Trophoblast cell (in vitro differentiated cells and primary cell): ENCODE data around the gene NINL.

Source experiments
- DNase-seq, 2 donors: peaks; one replicate each; pipeline ENCODE4 v3.0.0-alpha.2; 2016
- H2AFZ ChIP-seq: 2 replicates; pipeline ENCODE4 v1.6.1; 2013; ENCODE audit warnings: low read length, moderate library complexity, mild to moderate bottlenecking; ENCODE audit not compliant: insufficient read depth, poor library complexity
- H2AK5ac ChIP-seq: 2 replicates; pipeline ENCODE4 v1.6.1; 2013; ENCODE audit warnings: mild to moderate bottlenecking, low read length
- H2BK120ac ChIP-seq: 2 replicates; pipeline ENCODE4 v1.6.1; 2013; ENCODE audit warnings: low read length, mild to moderate bottlenecking, moderate library complexity; ENCODE audit not compliant: insufficient read depth, poor library complexity
- H2BK12ac ChIP-seq: 2 replicates; pipeline ENCODE4 v1.6.1; 2013; ENCODE audit warnings: mild to moderate bottlenecking, low read length, moderate library complexity
- H2BK5ac ChIP-seq: 2 replicates; pipeline ENCODE4 v1.6.1; 2013; ENCODE audit warnings: low read length, low read depth, moderate library complexity, mild to moderate bottlenecking; ENCODE audit not compliant: poor library complexity
- H3K14ac ChIP-seq: 2 replicates; pipeline ENCODE4 v1.6.1; 2013; ENCODE audit warnings: mild to moderate bottlenecking, low read length
- H3K18ac ChIP-seq: 2 replicates; pipeline ENCODE4 v1.6.1; 2013; ENCODE audit warnings: mild to moderate bottlenecking, low read length
- H3K23ac ChIP-seq: 2 replicates; pipeline ENCODE4 v1.6.1; 2013; ENCODE audit warnings: low read length
- H3K27ac ChIP-seq: 2 replicates; pipeline ENCODE4 v1.5.1; 2013; ENCODE audit warnings: low read depth, mild to moderate bottlenecking, inconsistent platforms, low read length, moderate library complexity
- H3K27me3 ChIP-seq: 2 replicates; pipeline ENCODE4 v1.6.1; 2013; ENCODE audit warnings: inconsistent platforms, mild to moderate bottlenecking, low read length, moderate library complexity; ENCODE audit not compliant: insufficient read depth
- H3K36me3 ChIP-seq, 2 experiments: 1 replicate in 1 of 2; 2 replicates in 1 of 2; pipeline ENCODE4 v1.6.1; 2013; ENCODE audit warnings: low read length in 2 of 2, mild to moderate bottlenecking in 2 of 2, moderate library complexity in 1 of 2; ENCODE audit not compliant: insufficient read depth in 2 of 2, control insufficient read depth in 1 of 2
- H3K4ac ChIP-seq: 2 replicates; pipeline ENCODE4 v1.6.1; 2013; ENCODE audit warnings: low read depth, mild to moderate bottlenecking, low read length, moderate library complexity
- H3K4me1 ChIP-seq, 2 experiments: 1 replicate in 1 of 2; 2 replicates in 1 of 2; pipeline ENCODE4 v1.6.1; 2013; ENCODE audit warnings: low read length in 2 of 2, mild to moderate bottlenecking in 2 of 2, moderate library complexity in 1 of 2; ENCODE audit not compliant: insufficient read depth in 2 of 2, control insufficient read depth in 1 of 2
- H3K4me2 ChIP-seq: 2 replicates; pipeline ENCODE4 v1.6.1; 2013; ENCODE audit warnings: inconsistent platforms, mild to moderate bottlenecking, low read length, moderate library complexity
- H3K4me3 ChIP-seq: 2 replicates; pipeline ENCODE4 v1.5.1; 2013; ENCODE audit warnings: mild to moderate bottlenecking, low read depth, low read length, inconsistent platforms
- H3K79me1 ChIP-seq: one replicate; pipeline ENCODE4 v1.6.1; 2013; ENCODE audit warnings: low read length
- H3K79me2 ChIP-seq: 2 replicates; pipeline ENCODE4 v1.6.1; 2013; ENCODE audit warnings: low read length, mild to moderate bottlenecking; ENCODE audit not compliant: control insufficient read depth, insufficient read depth, poor library complexity
- H3K9ac ChIP-seq: 2 replicates; pipeline ENCODE4 v1.6.1; 2013; ENCODE audit warnings: mild to moderate bottlenecking, low read length
- H3K9me3 ChIP-seq: 2 replicates; pipeline ENCODE4 v1.6.1; 2013; ENCODE audit warnings: low read depth, mild to moderate bottlenecking, control low read depth, inconsistent platforms, low read length; ENCODE audit not compliant: insufficient read depth
- H4K12ac ChIP-seq: 2 replicates; pipeline ENCODE4 v1.6.1; 2013; ENCODE audit warnings: low read depth, mild to moderate bottlenecking, low read length, moderate library complexity
- H4K8ac ChIP-seq: 2 replicates; pipeline ENCODE4 v1.6.1; 2013; ENCODE audit warnings: low read depth, mild to moderate bottlenecking, low read length, moderate library complexity
- H4K91ac ChIP-seq: one replicate; pipeline ENCODE4 v1.6.1; 2013; ENCODE audit warnings: low read depth, mild to moderate bottlenecking, low read length, moderate library complexity
- WGBS: extraction: QIAGEN DNeasy Blood & Tissue Kit; methylation state at CpG from one replicate; pipeline ENCODE4 v1.1.7; 2013; ENCODE audit warnings: missing lambda C conversion rate; ENCODE audit not compliant: insufficient read length, insufficient coverage; ENCODE audit errors: extremely low coverage; 5-methylcytosine and 5-hydroxymethylcytosine counted together

NINL gene

DNA sequence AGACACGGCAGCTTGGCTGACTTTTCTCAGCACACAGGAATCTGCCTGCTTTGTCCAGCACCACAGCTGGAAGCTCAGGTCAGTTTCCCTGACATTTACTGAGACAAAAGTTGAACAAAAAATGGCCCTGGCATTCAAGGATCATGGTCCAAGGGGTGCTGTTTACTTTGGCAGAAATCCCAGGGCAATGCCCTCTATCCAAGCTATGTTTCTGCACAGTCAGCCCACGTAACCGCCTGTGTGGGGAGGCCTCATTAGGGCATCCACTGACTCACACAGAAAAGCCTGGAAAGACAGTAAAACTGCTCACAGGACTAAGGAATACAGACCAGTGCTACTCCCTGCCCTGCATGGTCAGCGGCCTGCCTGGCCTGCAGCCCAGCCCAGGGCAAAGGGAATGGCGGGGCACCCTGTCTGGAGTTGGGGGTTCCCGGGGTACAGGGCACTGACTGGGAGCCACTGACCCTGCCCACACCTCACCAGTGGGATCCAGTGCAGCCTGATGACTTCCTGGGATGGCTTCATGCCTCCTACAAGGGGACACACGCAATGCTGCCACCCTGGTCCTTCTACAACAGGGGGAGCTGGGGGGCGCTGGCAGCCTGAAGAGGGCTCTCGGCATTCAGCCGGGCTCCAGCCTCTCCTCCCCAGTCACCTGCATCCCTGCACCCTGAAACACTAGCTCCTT, 77.1 kb downstream of the NINL start:
- H3K4me2 ChIP-seq: no peak overlapping the region
- no peak overlapping the region for H4K8ac ChIP-seq
- no peaks in the 10 kb centered on the region for H3K27me3 ChIP-seq
- no peak overlapping the region for H4K12ac ChIP-seq
- DNase-seq: no peak
- no peaks in the 10 kb centered on the region for H3K9me3 ChIP-seq
- no peak overlapping the region for H3K4ac ChIP-seq
- H3K4me1 ChIP-seq: no peaks in the 10 kb centered on the region
- no peak overlapping the region for H3K14ac ChIP-seq
- no peak overlapping the region for H2BK12ac ChIP-seq
- H3K4me3 ChIP-seq: no peak overlapping the region
- no CpG with 5 or more reads among the region's 10 CpGs for WGBS
- H3K79me1 ChIP-seq: no peaks in the 10 kb centered on the region
- H3K9ac ChIP-seq: no peak overlapping the region
- no peak overlapping the region for H2AK5ac ChIP-seq
- H2AFZ ChIP-seq: no peak overlapping the region
- H4K91ac ChIP-seq: no peak overlapping the region
- no peak overlapping the region for H2BK5ac ChIP-seq
- H3K23ac ChIP-seq: no peak overlapping the region
- no peak overlapping the region for H3K18ac ChIP-seq
- H3K79me2 ChIP-seq: no peaks in the 10 kb centered on the region
- H3K36me3 ChIP-seq: peaks cover 63 to 77% of the 10 kb centered on the region in 2 experiments
- H2BK120ac ChIP-seq: no peak overlapping the region
- H3K27ac ChIP-seq: no peak overlapping the region

DNA sequence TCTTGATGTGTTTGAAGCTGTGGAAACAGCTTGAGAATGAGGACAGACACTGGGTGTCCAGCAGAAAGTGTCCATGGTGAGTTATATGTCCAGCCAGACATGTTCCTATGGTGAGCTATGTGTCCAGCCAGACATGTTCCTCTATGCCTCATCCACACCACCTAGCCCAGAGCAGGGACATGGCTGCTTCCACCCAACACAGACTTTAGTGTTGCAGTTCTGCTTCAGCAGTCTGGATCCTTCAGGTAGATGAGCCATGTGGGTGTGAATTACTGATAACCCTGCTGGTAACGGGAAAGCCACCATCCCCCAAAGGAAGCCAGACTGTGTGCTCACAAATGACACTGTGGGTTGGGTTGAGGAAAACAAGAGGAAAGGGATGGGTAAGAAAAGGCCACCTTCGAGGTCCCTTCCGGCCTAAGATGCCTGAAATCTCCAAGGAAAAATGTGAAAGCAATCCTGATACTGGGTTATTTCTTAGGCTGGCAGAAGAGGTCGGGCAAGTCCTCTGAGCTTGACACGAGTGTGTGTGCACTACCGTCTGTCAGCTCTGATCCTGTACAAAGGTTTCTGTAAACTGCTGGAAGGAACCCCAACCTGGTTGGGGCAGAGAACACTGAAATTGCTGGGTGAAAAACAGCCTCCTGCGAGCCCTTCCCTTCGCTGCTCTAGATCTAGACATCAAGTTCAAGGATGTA, 77.8 kb downstream of the NINL start:
- no peak overlapping the region for H2BK5ac ChIP-seq
- no peaks in the 10 kb centered on the region for H3K79me1 ChIP-seq
- H3K4me3 ChIP-seq: no peak overlapping the region
- H3K36me3 ChIP-seq: peaks cover 63 to 77% of the 10 kb centered on the region in 2 experiments
- H3K27me3 ChIP-seq: no peaks in the 10 kb centered on the region
- H3K4ac ChIP-seq: no peak overlapping the region
- H3K79me2 ChIP-seq: no peaks in the 10 kb centered on the region
- H4K8ac ChIP-seq: no peak overlapping the region
- no peak for DNase-seq
- no CpG with 5 or more reads among the region's 8 CpGs for WGBS
- H3K18ac ChIP-seq: no peak overlapping the region
- H2BK12ac ChIP-seq: no peak overlapping the region
- no peak overlapping the region for H2AFZ ChIP-seq
- H4K91ac ChIP-seq: no peak overlapping the region
- H4K12ac ChIP-seq: no peak overlapping the region
- H3K27ac ChIP-seq: no peak overlapping the region
- H3K14ac ChIP-seq: no peak overlapping the region
- no peaks in the 10 kb centered on the region for H3K9me3 ChIP-seq
- no peak overlapping the region for H2BK120ac ChIP-seq
- H3K23ac ChIP-seq: no peak overlapping the region
- H2AK5ac ChIP-seq: no peak overlapping the region
- H3K4me2 ChIP-seq: no peak overlapping the region
- no peaks in the 10 kb centered on the region for H3K4me1 ChIP-seq
- H3K9ac ChIP-seq: no peak overlapping the region

DNA sequence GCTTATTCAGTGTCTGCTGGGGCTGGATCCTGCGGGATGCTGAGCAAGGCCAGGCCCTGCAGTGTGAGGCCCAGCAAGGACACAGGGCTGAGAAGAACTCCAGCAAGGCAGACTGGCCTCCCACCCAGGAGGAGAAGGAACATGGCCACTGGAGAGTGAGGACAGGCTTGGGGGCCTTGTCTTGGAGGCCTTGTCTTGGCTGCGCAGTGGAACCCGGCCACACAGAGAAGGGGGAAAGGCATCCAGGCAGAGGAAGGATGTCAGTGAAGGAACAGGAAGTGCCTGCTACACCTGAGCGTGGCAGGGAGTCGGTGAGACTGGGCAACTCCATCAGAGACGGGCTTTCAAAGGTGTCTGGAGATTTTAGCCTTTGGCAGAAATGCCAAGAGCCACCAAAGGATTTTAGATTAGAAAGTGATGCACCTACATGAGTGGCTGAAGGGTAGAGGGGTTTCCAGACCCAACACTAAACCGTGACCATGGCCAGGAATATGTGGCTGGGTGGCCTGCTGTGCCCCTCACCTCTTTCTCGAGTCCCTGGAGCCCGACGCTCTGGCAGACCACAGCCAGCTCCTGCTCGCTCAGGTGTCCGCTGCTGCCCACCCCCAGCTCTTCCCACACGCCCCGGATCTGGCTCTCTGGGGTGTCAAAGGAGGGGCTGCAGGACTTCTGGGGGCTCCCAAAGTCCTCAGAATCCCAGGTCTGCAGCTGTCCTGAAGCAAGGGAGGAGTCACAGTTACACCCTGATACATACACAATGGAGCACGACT, 80.8 kb downstream of the NINL start:
- H3K79me2 ChIP-seq: no peaks in the 10 kb centered on the region
- no peak overlapping the region for H3K4me2 ChIP-seq
- H3K9me3 ChIP-seq: no peaks in the 10 kb centered on the region
- no peak overlapping the region for H3K18ac ChIP-seq
- H3K4me1 ChIP-seq: no peaks in the 10 kb centered on the region
- no CpG with 5 or more reads among the region's 15 CpGs for WGBS
- no peak overlapping the region for H3K23ac ChIP-seq
- H3K27me3 ChIP-seq: no peaks in the 10 kb centered on the region
- H2BK5ac ChIP-seq: no peak overlapping the region
- H2AFZ ChIP-seq: no peak overlapping the region
- H3K4me3 ChIP-seq: no peak overlapping the region
- no peak overlapping the region for H3K14ac ChIP-seq
- H2BK120ac ChIP-seq: no peak overlapping the region
- no peaks in the 10 kb centered on the region for H3K79me1 ChIP-seq
- no peak overlapping the region for H4K91ac ChIP-seq
- H4K8ac ChIP-seq: no peak overlapping the region
- no peak overlapping the region for H3K27ac ChIP-seq
- H3K9ac ChIP-seq: no peak overlapping the region
- no peak overlapping the region for H2BK12ac ChIP-seq
- H2AK5ac ChIP-seq: no peak overlapping the region
- no peak overlapping the region for H4K12ac ChIP-seq
- H3K36me3 ChIP-seq: peaks cover 54 to 70% of the 10 kb centered on the region in 2 experiments
- H3K4ac ChIP-seq: no peak overlapping the region
- DNase-seq: no peak

DNA sequence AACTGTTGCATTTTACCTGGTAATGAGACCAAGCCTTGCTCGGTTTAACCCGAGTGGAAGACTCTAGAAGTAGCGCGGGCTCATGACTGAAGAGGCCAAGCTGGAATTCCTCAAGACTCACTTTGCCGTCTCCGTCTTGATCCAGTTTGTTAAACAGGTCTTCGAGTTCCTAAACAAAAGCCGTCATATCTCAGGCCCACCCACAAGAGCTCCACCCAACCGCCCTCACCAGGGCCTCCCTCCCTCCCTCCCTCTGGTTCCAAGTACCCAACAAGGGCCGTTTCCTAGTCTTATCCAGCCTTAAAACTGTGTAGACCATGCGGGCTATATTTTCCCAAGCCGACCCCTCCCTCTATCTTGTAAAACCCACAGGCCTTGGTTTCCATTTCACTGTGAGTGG, 81.4 kb downstream of the NINL start:
- Histone ChIP-seq H2BK12ac (no peak overlapping the region), H4K12ac (no peak overlapping the region), H3K4ac (no peak overlapping the region), H4K8ac (no peak overlapping the region), H3K9me3 (no peaks in the 10 kb centered on the region), H3K27me3 (no peaks in the 10 kb centered on the region), H2BK5ac (no peak overlapping the region), H2AFZ (no peak overlapping the region), H2AK5ac (no peak overlapping the region), H2BK120ac (no peak overlapping the region), H3K79me1 (no peaks in the 10 kb centered on the region), H3K18ac (no peak overlapping the region), H3K4me3 (no peak overlapping the region), H3K23ac (no peak overlapping the region), H3K79me2 (no peaks in the 10 kb centered on the region), H3K14ac (no peak overlapping the region), H4K91ac (no peak overlapping the region), H3K4me1 (no peaks in the 10 kb centered on the region), H3K4me2 (no peak overlapping the region), H3K9ac (no peak overlapping the region), H3K27ac (no peak overlapping the region), H3K36me3 (peaks cover 52 to 70% of the 10 kb centered on the region in 2 experiments)
- no peak for DNase-seq
- WGBS: no CpG with 5 or more reads among the region's 12 CpGs
